HTR-8/SVneo (cell line): ENCODE results near the gene NTRK3.

Experiments
- DNase-seq: peaks from one replicate; pipeline ENCODE4 v3.0.0; 2011; ENCODE audit warnings: low spot score, mixed read lengths; ENCODE audit not compliant: insufficient read length
- FAIRE-seq: peaks from 2 replicates; lab custom pipeline; 2011; peaks lifted over from hg19 to GRCh38; lab: Jason Lieb, UNC

Gene NTRK3

DNA sequence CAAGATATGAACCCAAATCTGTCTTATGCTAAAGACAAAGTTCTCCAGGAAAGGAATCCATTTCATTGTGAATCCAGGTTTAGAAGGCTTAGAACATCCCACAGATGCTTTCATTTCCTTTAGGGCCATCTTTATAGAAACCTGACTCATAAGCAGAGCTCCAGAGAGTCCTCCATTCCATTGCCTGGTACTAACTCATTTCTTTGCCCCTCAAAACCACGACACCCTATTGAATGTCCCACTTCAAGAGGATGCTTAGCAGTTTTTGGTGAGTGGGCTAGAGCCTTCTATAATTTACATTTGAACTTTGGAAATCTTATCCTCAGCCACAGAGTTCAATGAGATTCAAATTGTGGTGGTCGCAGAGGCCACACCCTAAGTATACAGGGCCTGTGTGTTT lies 325.0 kb downstream of the NTRK3 start:
- DNase-seq, result no peak
- no peak for FAIRE-seq

- DNase-seq (no peak), FAIRE-seq (no peak)
Observed at GRCh38 chr15:87930457-87930856, 326.1 kb downstream of the NTRK3 start.

- no peak for DNase-seq
Observed at GRCh38 chr15:87929841-87930240, 326.7 kb downstream of the NTRK3 start.

DNA sequence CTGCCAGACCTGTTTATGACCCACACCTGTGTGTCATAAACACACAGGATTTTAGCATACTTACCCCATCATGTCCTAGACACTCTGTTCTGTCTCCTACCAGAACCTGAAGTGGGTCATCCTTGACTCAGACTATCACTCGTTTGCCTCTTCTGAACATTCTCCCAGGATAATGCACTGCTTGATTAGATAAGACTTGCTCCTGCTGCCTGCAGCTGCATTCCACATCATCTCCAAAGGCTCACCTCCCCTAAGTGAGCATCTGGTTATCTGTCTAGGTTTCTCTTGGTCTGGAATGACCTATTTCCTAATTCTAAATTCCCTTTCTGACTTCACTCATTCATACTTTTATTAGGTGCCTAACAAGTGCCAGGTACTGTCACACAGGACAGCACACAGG lies 332.1 kb downstream of the NTRK3 start:
- no peak for FAIRE-seq

More at GRCh38 chr15:87929841-87930240, 326.7 kb downstream of the NTRK3 start:
- no peak for FAIRE-seq

DNA sequence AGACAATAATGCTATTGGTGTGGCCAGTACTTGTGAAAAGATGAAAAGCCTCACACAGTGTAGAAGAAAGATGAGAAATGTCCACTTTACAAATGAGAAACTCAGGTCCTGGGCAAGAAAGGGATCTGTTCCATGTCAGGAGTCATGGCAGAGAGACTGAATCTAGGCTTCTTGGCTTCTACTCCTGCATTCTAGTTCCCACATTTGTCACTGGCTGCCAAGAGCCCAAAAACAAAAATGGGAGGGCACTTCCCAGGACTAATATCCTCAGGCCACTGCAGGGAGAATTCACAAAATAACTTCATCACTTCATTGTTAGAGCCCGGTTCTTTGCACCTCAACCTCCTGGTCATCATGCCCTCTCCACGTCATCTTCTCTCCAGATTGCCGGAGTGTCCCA lies 337.5 kb downstream of the NTRK3 start:
- FAIRE-seq, result no peak
- no peak for DNase-seq

More for the DNA sequence above, 332.1 kb downstream of the NTRK3 start:
- DNase-seq, result no peak

- no peak for DNase-seq
- no peak for FAIRE-seq
Observed at GRCh38 chr15:87917480-87917879, 339.1 kb downstream of the NTRK3 start.

DNA sequence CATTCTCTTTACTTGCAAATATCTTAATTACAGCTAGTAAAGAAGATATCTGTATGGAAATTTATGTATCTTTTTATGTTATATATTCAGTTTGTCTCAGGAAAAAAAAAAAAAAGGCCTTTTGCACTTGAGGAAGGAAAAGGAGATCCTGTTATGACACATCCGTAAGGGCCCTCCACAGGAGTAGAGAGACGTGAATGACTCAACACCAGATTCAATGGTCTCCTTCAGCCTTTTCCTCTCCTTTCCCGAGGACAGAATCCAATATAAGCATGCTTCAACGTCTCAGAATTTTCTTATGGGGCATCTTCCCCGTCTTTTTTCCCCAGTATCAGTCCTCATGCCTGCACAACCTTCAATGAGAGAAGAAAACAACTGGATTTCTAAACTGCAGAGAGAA lies 340.3 kb downstream of the NTRK3 start:
- no peak for DNase-seq

DNA sequence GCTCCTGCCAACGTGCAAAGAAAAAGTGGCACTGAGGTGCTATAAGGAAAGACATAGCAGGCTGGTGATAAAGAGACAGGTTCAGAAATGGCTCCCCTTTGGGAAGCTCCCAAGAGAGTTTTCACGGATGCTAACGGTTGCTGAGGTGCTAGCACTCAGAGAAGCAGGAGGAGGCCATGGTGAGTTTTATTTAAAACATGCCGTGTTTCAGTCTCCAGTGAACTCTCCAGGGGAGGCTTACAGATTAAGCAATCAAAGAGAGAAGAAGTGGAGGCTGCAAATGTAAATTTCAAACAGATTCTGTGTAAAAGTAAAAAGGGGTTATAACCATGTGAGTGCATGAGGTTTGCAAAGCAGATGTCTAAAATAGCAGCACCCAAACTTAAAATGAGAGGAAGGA lies 346.2 kb downstream of the NTRK3 start:
- FAIRE-seq (no peak), DNase-seq (no peak)

More for the DNA sequence above, 340.3 kb downstream of the NTRK3 start:
- no peak for FAIRE-seq

DNA sequence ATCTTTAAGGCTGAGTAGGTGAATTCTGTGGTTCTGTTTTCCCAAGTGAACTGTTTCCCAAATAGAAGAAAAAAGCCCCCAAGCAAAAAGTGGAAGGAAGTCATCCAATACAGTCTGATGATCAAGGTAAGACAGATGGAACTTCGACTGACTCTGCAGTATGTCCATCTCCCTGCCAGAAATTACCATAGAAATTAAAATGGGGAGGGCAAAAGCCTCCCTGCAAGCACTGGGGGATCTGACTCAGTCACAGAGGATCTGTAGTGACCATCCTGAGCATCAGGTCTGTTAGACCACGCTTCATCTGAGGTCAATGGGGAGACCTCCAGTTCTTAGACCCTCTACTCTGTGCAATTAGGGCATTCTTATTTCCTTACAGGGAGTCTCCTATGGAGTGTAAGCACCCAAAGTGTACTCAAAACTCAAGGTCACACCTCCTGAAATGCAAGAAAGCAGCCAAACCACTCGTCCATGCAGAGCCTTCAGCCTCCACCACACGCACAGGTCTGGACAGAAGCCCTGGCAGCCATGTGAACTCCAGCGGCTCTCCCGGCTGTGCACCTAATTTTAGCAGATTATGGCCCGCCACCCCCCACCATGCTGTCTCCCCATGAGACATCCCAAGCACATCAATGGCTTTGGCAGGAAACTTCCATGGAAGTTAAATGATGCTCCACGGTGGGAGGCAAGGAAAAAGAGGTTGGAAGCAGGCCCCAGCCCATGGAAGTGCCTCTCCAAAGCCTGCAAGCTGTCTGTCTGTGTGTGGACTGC lies 348.7 kb downstream of the NTRK3 start:
- no peak for FAIRE-seq
- no peak for DNase-seq

- no peak for DNase-seq
- FAIRE-seq, result no peak
Observed at GRCh38 chr15:87906444-87906843, 350.1 kb downstream of the NTRK3 start.

DNA sequence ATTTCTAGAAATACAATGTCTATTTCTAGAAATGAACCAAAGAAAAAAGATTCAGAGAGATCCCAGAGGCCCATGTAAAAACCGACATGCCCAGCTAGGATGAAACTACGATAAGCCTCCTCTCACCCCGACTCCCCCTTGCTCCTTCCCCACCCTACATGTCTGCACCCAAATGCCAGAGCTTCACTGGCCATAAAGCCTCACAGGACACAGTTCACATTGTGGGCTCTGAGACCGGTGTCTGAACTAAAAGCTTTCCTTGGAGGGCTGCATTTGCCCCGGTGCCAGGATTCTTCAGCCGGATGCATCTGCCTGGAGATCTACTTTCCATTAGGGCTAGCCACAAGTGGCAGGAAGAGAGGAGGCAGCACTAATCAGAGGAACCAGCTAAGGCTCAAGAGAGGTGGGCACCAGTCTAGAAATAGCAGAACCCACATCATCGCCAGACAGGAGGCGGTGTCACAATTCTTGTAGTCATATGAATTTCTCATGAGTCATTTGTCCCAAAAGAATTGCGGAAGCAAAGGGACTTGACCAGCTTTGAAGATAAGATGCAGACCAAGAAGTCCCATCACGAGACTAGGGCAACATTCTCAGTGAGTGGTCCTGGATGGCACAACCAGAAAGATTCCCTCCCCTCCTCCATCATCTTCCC lies 353.6 kb downstream of the NTRK3 start:
- no peak for DNase-seq
- FAIRE-seq, result no peak

DNA sequence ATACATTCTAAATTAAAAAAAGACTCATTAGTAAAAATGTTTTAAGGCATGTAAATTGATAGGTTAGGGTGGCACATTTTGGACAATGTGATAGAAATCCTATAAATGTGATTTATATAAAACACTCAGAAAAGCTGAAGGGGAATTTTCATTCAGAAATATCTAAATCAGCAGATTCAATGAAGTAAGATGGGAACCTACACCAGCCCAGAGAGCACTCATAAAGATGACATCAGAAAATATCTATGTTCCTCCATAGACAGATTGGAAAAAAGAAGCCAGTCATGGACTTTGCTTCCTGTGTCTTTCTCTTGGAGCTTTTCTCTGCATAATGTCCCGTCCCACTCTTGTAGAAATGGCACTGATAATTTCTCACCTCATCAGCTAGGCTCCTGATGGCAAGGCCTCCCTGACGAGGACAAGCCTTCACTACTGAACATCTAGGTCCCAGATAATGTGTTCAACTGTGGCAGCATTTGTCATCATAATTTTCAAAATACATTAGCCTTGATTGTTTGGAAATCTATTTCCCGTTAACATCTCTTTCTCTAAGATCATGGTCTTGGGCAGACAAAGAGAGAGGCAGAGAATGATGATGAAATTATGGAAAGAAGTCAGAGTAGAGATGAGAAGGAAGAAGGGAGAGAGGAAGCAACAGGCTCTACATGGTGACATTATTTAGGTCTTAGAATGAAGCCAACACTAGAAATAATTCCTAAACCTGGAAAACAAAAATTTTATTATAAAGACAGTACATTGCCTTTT lies 354.4 kb downstream of the NTRK3 start:
- FAIRE-seq (no peak), DNase-seq (no peak)

DNA sequence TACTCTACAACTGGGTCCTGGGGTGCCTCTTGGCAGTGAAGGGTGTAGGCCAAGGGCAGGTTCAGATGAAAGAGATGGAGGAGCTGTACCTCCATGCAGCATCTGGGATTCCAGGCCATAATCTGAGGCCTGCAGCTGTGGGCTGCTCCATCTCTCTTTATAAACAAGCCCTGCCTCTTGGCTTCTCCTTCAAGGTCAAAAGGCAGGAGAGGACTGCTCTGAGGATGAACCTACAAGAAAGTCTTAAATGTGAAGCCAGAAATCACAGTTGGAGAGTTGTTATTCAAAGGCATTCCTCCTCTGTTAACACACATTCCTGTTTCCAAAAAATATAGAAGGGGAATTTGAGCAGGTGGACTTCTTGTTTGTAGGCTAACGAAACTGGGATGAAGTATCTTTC lies 355.5 kb downstream of the NTRK3 start:
- DNase-seq, result no peak
- no peak for FAIRE-seq

DNA sequence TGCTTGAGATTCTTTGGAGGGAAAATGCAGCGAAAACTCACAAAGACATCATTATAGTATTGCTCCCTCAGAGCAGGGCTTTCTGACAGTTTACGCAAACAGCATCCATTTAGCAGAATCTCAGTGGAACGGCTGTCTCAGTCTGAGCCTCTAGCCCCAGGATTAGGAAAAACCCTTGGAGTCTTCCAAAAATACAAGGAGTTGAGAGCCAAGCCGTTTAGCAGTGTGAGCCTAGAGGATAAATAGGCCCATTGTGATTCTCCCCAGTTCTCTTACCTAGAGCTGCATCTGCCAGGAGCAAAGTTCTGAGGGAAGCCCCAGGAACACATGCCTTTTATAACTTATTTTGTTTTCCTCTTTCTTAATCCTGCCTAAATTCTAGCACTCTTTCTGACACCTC lies 359.6 kb downstream of the NTRK3 start:
- FAIRE-seq (no peak), DNase-seq (no peak)

GRCh38 chr15:87887177-87887576 lies 369.4 kb downstream of the NTRK3 start:
- FAIRE-seq (no peak), DNase-seq (no peak)

- FAIRE-seq, result no peak
- no peak for DNase-seq
Observed at GRCh38 chr15:87881026-87881425, 375.5 kb downstream of the NTRK3 start.

GRCh38 chr15:87877822-87878542 lies 378.6 kb downstream of the NTRK3 start:
- no peak for DNase-seq
- FAIRE-seq, result no peak

- FAIRE-seq, result peak; percentile 95
- peak; percentile 56 for DNase-seq
Observed at GRCh38 chr15:87877114-87877810, 379.3 kb downstream of the NTRK3 start.

- no peak for FAIRE-seq
- peak; percentile 38 for DNase-seq
Observed at GRCh38 chr15:87874896-87875711, 381.4 kb downstream of the NTRK3 start.
